GM18909 (cell line): ENCODE data around the gene LMX1A.

ENCODE experiments used
- ATAC-seq: cut with Tn5 transposase; IDR thresholded peaks from one replicate; pipeline ENCODE4 v1.9.1; 2021; ENCODE audit warnings: mild to moderate bottlenecking; ENCODE audit not compliant: unreplicated experiment, poor library complexity

LMX1A gene

GRCh38 chr1:165281207-165281901 lies 75.2 kb downstream of the LMX1A start:
- ATAC-seq: no peak

GRCh38 chr1:165279882-165280281 lies 76.6 kb downstream of the LMX1A start:
- ATAC-seq: no peak

- no peak for ATAC-seq
Observed at GRCh38 chr1:165276314-165276713, 80.2 kb downstream of the LMX1A start.

- ATAC-seq: no peak
Observed at GRCh38 chr1:165265196-165265838, 91.2 kb downstream of the LMX1A start.

GRCh38 chr1:165259706-165260428 lies 96.6 kb downstream of the LMX1A start:
- ATAC-seq: no peak

- ATAC-seq: no peak
Observed at GRCh38 chr1:165259236-165259635, 97.3 kb downstream of the LMX1A start.

GRCh38 chr1:165257969-165258459 lies 98.5 kb downstream of the LMX1A start:
- peak; percentile 67 for ATAC-seq

GRCh38 chr1:165254896-165255625 lies 101.5 kb downstream of the LMX1A start:
- ATAC-seq: no peak

- no peak for ATAC-seq
Observed at GRCh38 chr1:165254376-165254775, 102.1 kb downstream of the LMX1A start.

- no peak for ATAC-seq
Observed at GRCh38 chr1:165253818-165254254, 102.7 kb downstream of the LMX1A start.

GRCh38 chr1:165248969-165249571 lies 107.4 kb downstream of the LMX1A start:
- ATAC-seq: no peak

- no peak for ATAC-seq
Observed at GRCh38 chr1:165241952-165242351, 114.6 kb downstream of the LMX1A start.

- no peak for ATAC-seq
Observed at GRCh38 chr1:165241321-165241720, 115.2 kb downstream of the LMX1A start.

- no peak for ATAC-seq
Observed at GRCh38 chr1:165240492-165240891, 116.0 kb downstream of the LMX1A start.

GRCh38 chr1:165239873-165240272 lies 116.6 kb downstream of the LMX1A start:
- no peak for ATAC-seq

- ATAC-seq: no peak
Observed at GRCh38 chr1:165235777-165236291, 120.7 kb downstream of the LMX1A start.

GRCh38 chr1:165235155-165235776 lies 121.2 kb downstream of the LMX1A start:
- no peak for ATAC-seq

GRCh38 chr1:165234149-165234548 lies 122.4 kb downstream of the LMX1A start:
- no peak for ATAC-seq

GRCh38 chr1:165228676-165229075 lies 127.8 kb downstream of the LMX1A start:
- no peak for ATAC-seq
